Measurements from ENCODE around the gene EIF4G3. TPM values are rescaled to one million over a fixed set of nuclear protein-coding genes. Genes with fewer than 3 reads are reported as not detected.

The EIF4G3 gene
- total and polyA plus RNA-seq, 2 donors (not counting 1 experiment from before 2014, with no cell fraction given) = 33.6 to 76.0 TPM

- intact Hi-C loops (cut with micrococcal nuclease) = no loop called here
- Histone ChIP-seq H3K79me2 (ENCODE audit: control insufficient read depth, insufficient read depth, low read length) (peaks cover 38% of the 10 kb centered on the region), H3K4me3 (ENCODE audit: control extremely low read depth in 1 of 5, extremely low read depth in 1 of 5, insufficient read depth in 1 of 5, low read depth in 2 of 5, low read length in 4 of 5) (no peak overlapping the region), H4K20me1 (ENCODE audit: control insufficient read depth, insufficient read depth, low read length, poor library complexity, severe bottlenecking) (no peaks in the 10 kb centered on the region), H2AFZ (ENCODE audit: insufficient read depth, low read depth, low read length, poor library complexity, severe bottlenecking) (no peak overlapping the region), H3K4me1 (ENCODE audit: control insufficient read depth in 2 of 2, insufficient read depth in 2 of 2, low read length in 2 of 2) (peaks cover 7 to 11% of the 10 kb centered on the region in 2 donors), H3K4me2 (replicated peaks; ENCODE audit: low read depth, low read length, poor library complexity, severe bottlenecking) (peak overlapping the region; percentile 49), H3K36me3 (replicated peaks in 1 of 2; ENCODE audit: control extremely low read depth in 1 of 2, control insufficient read depth in 1 of 2, extremely low read depth in 1 of 2, insufficient read depth in 2 of 2, low read length in 1 of 2) (peaks cover 2 to 12% of the 10 kb centered on the region in 2 experiments), H3K9ac (ENCODE audit: low read length) (no peak overlapping the region), H3K27ac (ENCODE audit: low read length in 2 of 2) (peak overlapping the region in 1 of 2 donors; percentile 60), H3K9me3 (ENCODE audit: control extremely low read depth in 1 of 3, control insufficient read depth in 2 of 3, insufficient read depth in 1 of 3, low read length in 2 of 3) (no peaks in the 10 kb centered on the region), H3K27me3 (replicated peaks in 1 of 4; ENCODE audit: control extremely low read depth in 1 of 4, control insufficient read depth in 3 of 4, insufficient read depth in 4 of 4, low read length in 3 of 4) (no peaks in the 10 kb centered on the region)
- Mint-ChIP-seq H3K4me1 (peaks cover 12% of the 10 kb centered on the region), H3K4me3 (no peak overlapping the region), H3K27ac (peak overlapping the region; percentile 29), H3K27me3 (no peaks in the 10 kb centered on the region), H3K9me3 (ENCODE audit: insufficient read depth) (peaks cover 2% of the 10 kb centered on the region)
- peak; percentile 38 for DNase-seq
- peak; percentile 33 for ATAC-seq (ENCODE audit: low read depth)
- 75% methylated on average over 1 of the region's 2 CpGs for WGBS (ENCODE audit: insufficient coverage)
- ChIA-PET POLR2A (no interaction called here), CTCF (no interaction called here)
- no peak for TF ChIP-seq EZH2 (IDR thresholded peaks at IDR 0.05; ENCODE audit: borderline replicate concordance, insufficient read depth, low read depth, low read length, poor library complexity, severe bottlenecking)
- TF ChIP-seq, protein P1, sequence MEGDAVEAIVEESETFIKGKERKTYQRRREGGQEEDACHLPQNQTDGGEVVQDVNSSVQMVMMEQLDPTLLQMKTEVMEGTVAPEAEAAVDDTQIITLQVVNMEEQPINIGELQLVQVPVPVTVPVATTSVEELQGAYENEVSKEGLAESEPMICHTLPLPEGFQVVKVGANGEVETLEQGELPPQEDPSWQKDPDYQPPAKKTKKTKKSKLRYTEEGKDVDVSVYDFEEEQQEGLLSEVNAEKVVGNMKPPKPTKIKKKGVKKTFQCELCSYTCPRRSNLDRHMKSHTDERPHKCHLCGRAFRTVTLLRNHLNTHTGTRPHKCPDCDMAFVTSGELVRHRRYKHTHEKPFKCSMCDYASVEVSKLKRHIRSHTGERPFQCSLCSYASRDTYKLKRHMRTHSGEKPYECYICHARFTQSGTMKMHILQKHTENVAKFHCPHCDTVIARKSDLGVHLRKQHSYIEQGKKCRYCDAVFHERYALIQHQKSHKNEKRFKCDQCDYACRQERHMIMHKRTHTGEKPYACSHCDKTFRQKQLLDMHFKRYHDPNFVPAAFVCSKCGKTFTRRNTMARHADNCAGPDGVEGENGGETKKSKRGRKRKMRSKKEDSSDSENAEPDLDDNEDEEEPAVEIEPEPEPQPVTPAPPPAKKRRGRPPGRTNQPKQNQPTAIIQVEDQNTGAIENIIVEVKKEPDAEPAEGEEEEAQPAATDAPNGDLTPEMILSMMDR (IDR thresholded peaks at IDR 0.05) = no peak
Observed at GRCh38 chr1:21051177-21051825, 125.4 kb downstream of the EIF4G3 start.

- H3K4me3 Mint-ChIP-seq = no peak overlapping the region
- Histone ChIP-seq H3K9ac (ENCODE audit: low read length) (no peak overlapping the region), H3K9me3 (ENCODE audit: control extremely low read depth in 1 of 3, control insufficient read depth in 2 of 3, insufficient read depth in 1 of 3, low read length in 2 of 3) (no peaks in the 10 kb centered on the region), H4K20me1 (ENCODE audit: control insufficient read depth, insufficient read depth, low read length, poor library complexity, severe bottlenecking) (peaks cover 4% of the 10 kb centered on the region), H3K4me1 (ENCODE audit: control insufficient read depth in 2 of 2, insufficient read depth in 2 of 2, low read length in 2 of 2) (peaks cover 7 to 11% of the 10 kb centered on the region in 2 donors), H3K4me3 (ENCODE audit: control extremely low read depth in 1 of 5, extremely low read depth in 1 of 5, insufficient read depth in 1 of 5, low read depth in 2 of 5, low read length in 4 of 5) (no peak overlapping the region), H3K4me2 (replicated peaks; ENCODE audit: low read depth, low read length, poor library complexity, severe bottlenecking) (no peak overlapping the region), H3K27me3 (replicated peaks in 1 of 4; ENCODE audit: control extremely low read depth in 1 of 4, control insufficient read depth in 3 of 4, insufficient read depth in 4 of 4, low read length in 3 of 4) (no peaks in the 10 kb centered on the region), H3K36me3 (replicated peaks in 1 of 2; ENCODE audit: control extremely low read depth in 1 of 2, control insufficient read depth in 1 of 2, extremely low read depth in 1 of 2, insufficient read depth in 2 of 2, low read length in 1 of 2) (peaks cover 2 to 15% of the 10 kb centered on the region in 2 experiments), H2AFZ (ENCODE audit: insufficient read depth, low read depth, low read length, poor library complexity, severe bottlenecking) (no peak overlapping the region), H3K27ac (ENCODE audit: low read length in 2 of 2) (no peak overlapping the region), H3K79me2 (ENCODE audit: control insufficient read depth, insufficient read depth, low read length) (peaks cover 38% of the 10 kb centered on the region)
- H3K9me3 Mint-ChIP-seq (ENCODE audit: insufficient read depth) = peaks cover 2% of the 10 kb centered on the region
- intact Hi-C loops (cut with micrococcal nuclease) = no loop called here
- no peaks in the 10 kb centered on the region for H3K27me3 Mint-ChIP-seq
- DNase-seq (no peak), ATAC-seq (ENCODE audit: low read depth) (no peak)
- TF ChIP-seq, protein P1 (IDR thresholded peaks at IDR 0.05) = no peak
- TF ChIP-seq EZH2 (IDR thresholded peaks at IDR 0.05; ENCODE audit: borderline replicate concordance, insufficient read depth, low read depth, low read length, poor library complexity, severe bottlenecking) = no peak
- no peak overlapping the region for H3K27ac Mint-ChIP-seq
- ChIA-PET CTCF (interaction anchor here (2.1 kb wide), 1 partner anchor 145 kb away, joined by 6 read pairs; no protein-coding TSS in a partner anchor), POLR2A (no interaction called here)
- WGBS (ENCODE audit: insufficient coverage) = no CpG with 5 or more reads among the region's 4 CpGs
- H3K4me1 Mint-ChIP-seq = peaks cover 15% of the 10 kb centered on the region
Observed at GRCh38 chr1:21050031-21050430, 126.7 kb downstream of the EIF4G3 start.
